Astrocyte (in vitro differentiated cells and primary cell): ENCODE results near the gene NTM.

ENCODE experiments used
- EZH2 ChIP-seq: IDR thresholded peaks from 2 replicates; pipeline ENCODE4 v1.6.1; 2012; ENCODE audit warnings: mild to moderate bottlenecking, low read length, inconsistent platforms; ENCODE audit not compliant: insufficient read depth
- TF ChIP-seq, protein P1 (sequence below): IDR thresholded peaks from 2 replicates; pipeline ENCODE4 v1.5.1; 2011; ENCODE audit warnings: low read depth, mild to moderate bottlenecking, inconsistent platforms, low read length, moderate library complexity; ENCODE audit not compliant: insufficient read depth

DNA sequence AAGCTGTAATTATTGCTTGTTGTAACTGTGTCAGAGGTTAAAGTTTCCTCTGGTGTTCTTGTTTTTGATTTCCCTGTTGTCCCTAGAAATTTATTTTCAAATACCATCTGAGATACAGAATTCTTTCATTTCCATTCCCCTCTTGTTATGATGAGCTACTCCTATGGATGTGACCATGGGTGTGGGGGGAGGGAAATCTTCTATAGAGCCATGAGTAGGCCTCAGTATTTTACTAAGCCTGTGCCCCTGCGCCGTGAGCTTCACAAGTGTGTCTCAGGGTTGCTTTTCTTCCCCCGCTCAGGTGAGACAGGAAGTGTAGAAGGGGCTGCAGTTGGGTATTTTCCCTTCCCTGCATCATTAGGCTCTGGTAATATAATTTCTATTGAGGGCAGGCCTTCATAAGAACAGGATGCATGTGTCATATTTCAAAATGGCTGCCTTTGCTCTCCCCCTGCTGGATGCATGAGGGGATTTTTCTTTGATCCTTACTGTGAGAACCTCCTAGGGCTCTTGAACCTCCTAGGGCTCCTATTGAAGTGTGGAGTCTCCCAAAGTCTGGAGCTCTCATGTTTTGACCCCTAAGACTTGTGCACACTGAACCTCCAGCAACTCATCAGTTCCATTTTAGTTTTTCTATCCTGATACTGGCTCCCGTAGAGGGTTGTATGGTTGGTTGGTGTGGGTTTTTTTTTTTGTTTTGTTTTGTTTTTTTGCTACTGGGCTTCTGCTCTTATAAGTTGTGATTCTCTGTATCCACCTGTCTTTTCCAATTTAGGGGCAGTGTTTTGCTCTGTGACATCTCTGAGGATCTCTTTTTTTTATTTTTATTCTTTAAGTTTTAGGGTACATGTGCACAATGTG, 658.2 kb downstream of the NTM start:
- TF ChIP-seq, protein P1, sequence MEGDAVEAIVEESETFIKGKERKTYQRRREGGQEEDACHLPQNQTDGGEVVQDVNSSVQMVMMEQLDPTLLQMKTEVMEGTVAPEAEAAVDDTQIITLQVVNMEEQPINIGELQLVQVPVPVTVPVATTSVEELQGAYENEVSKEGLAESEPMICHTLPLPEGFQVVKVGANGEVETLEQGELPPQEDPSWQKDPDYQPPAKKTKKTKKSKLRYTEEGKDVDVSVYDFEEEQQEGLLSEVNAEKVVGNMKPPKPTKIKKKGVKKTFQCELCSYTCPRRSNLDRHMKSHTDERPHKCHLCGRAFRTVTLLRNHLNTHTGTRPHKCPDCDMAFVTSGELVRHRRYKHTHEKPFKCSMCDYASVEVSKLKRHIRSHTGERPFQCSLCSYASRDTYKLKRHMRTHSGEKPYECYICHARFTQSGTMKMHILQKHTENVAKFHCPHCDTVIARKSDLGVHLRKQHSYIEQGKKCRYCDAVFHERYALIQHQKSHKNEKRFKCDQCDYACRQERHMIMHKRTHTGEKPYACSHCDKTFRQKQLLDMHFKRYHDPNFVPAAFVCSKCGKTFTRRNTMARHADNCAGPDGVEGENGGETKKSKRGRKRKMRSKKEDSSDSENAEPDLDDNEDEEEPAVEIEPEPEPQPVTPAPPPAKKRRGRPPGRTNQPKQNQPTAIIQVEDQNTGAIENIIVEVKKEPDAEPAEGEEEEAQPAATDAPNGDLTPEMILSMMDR = peak; percentile 59
- no peak for TF ChIP-seq EZH2
